H9 (cell line): ENCODE measurements around the gene MTHFD1L. TPM values are rescaled to one million over a fixed set of nuclear protein-coding genes. Genes with fewer than 3 reads are reported as not detected.

ENCODE experiments used
- DNase-seq: peaks from one replicate; pipeline ENCODE4 v3.0.0-alpha.2; 2017
- H2AFZ ChIP-seq: one replicate; pipeline ENCODE4 v1.6.1; 2013; ENCODE audit warnings: mild to moderate bottlenecking, low read length, control low read depth, moderate library complexity
- H2AK5ac ChIP-seq: 2 replicates; pipeline ENCODE4 v1.6.1; 2013; ENCODE audit warnings: low read length, control low read depth, mixed read lengths; ENCODE audit not compliant: insufficient read length
- H2BK120ac ChIP-seq: one replicate; pipeline ENCODE4 v1.6.1; 2013; ENCODE audit warnings: low read depth, mild to moderate bottlenecking, low read length, control low read depth, inconsistent platforms; ENCODE audit not compliant: poor library complexity, severe bottlenecking
- H2BK12ac ChIP-seq: 2 replicates; pipeline ENCODE4 v1.6.1; 2013; ENCODE audit warnings: low read length, control low read depth, mixed read lengths, low read depth; ENCODE audit not compliant: insufficient read length
- H2BK15ac ChIP-seq: 2 replicates; pipeline ENCODE4 v1.6.1; 2013; ENCODE audit warnings: low read depth, low read length, control low read depth
- H2BK20ac ChIP-seq: one replicate; pipeline ENCODE4 v1.6.1; 2013; ENCODE audit warnings: low read depth, mild to moderate bottlenecking, low read length, control low read depth, inconsistent platforms; ENCODE audit not compliant: poor library complexity, severe bottlenecking
- H2BK5ac ChIP-seq: 2 replicates; pipeline ENCODE4 v1.6.1; 2013; ENCODE audit warnings: low read length, control low read depth, mixed read lengths; ENCODE audit not compliant: insufficient read length
- H3K14ac ChIP-seq: 2 replicates; pipeline ENCODE4 v1.6.1; 2013; ENCODE audit warnings: low read length, control low read depth; ENCODE audit not compliant: insufficient read depth
- H3K18ac ChIP-seq: 2 replicates; pipeline ENCODE4 v1.6.1; 2013; ENCODE audit warnings: low read depth, mild to moderate bottlenecking, mixed read lengths, low read length, control low read depth; ENCODE audit not compliant: insufficient read length
- H3K23ac ChIP-seq: 2 replicates; pipeline ENCODE4 v1.6.1; 2013; ENCODE audit warnings: low read length, control low read depth, mixed read lengths, low read depth; ENCODE audit not compliant: insufficient read length
- H3K23me2 ChIP-seq: 2 replicates; pipeline ENCODE4 v1.6.1; 2013; ENCODE audit warnings: low read depth, mild to moderate bottlenecking, mixed read lengths, low read length, control low read depth; ENCODE audit not compliant: insufficient read length, poor library complexity, severe bottlenecking
- H3K27ac ChIP-seq: 2 replicates; pipeline ENCODE4 v1.5.1; 2013; ENCODE audit warnings: low read length, control low read depth, mixed read lengths, low read depth; ENCODE audit not compliant: insufficient read length
- H3K27me3 ChIP-seq: 2 replicates; pipeline ENCODE4 v1.6.1; 2013; ENCODE audit warnings: low read length, control low read depth, inconsistent platforms; ENCODE audit not compliant: insufficient read depth
- H3K4ac ChIP-seq: 2 replicates; pipeline ENCODE4 v1.6.1; 2013; ENCODE audit warnings: low read depth, mild to moderate bottlenecking, control low read depth, inconsistent platforms, low read length, moderate library complexity
- H3K4me1 ChIP-seq: 2 replicates; pipeline ENCODE4 v1.6.1; 2013; ENCODE audit warnings: low read length, control low read depth, inconsistent platforms; ENCODE audit not compliant: insufficient read depth
- H3K4me2 ChIP-seq: 2 replicates; pipeline ENCODE4 v1.6.1; 2013; ENCODE audit warnings: low read length, control low read depth, mixed read lengths; ENCODE audit not compliant: insufficient read length, insufficient read depth
- H3K56ac ChIP-seq: 2 replicates; pipeline ENCODE4 v1.6.1; 2013; ENCODE audit warnings: low read depth, mild to moderate bottlenecking, mixed read lengths, low read length, control low read depth; ENCODE audit not compliant: insufficient read length
- H3K79me1 ChIP-seq: 2 replicates; pipeline ENCODE4 v1.6.1; 2013; ENCODE audit warnings: low read depth, mild to moderate bottlenecking, moderate library complexity, low read length, control low read depth, inconsistent platforms; ENCODE audit not compliant: insufficient read depth, poor library complexity, severe bottlenecking
- H3K79me2 ChIP-seq: 2 replicates; pipeline ENCODE4 v1.6.1; 2013; ENCODE audit warnings: low read length, control low read depth, inconsistent platforms; ENCODE audit not compliant: insufficient read depth
- H3K9ac ChIP-seq: 2 replicates; pipeline ENCODE4 v1.6.1; 2013; ENCODE audit warnings: low read length, control low read depth, mixed read lengths; ENCODE audit not compliant: insufficient read length; ENCODE audit errors: extremely low read depth
- H3K9me3 ChIP-seq: one replicate; pipeline ENCODE4 v1.6.1; 2013; ENCODE audit warnings: low read depth, low read length, inconsistent platforms; ENCODE audit not compliant: control insufficient read depth
- H3T11ph ChIP-seq: one replicate; pipeline ENCODE4 v1.6.1; 2013; ENCODE audit warnings: mild to moderate bottlenecking, low read length, control low read depth, inconsistent platforms
- H4K20me1 ChIP-seq: one replicate; pipeline ENCODE4 v1.6.1; 2013; ENCODE audit not compliant: control insufficient read depth, insufficient read length, insufficient read depth
- H4K5ac ChIP-seq: 2 replicates; pipeline ENCODE4 v1.6.1; 2013; ENCODE audit warnings: low read depth, mild to moderate bottlenecking, mixed read lengths, low read length, control low read depth; ENCODE audit not compliant: insufficient read length
- H4K8ac ChIP-seq: replicated peaks from 2 replicates; pipeline ENCODE4 v1.6.1; 2013; ENCODE audit warnings: low read length, control low read depth, mixed read lengths, low read depth; ENCODE audit not compliant: insufficient read length
- H4K91ac ChIP-seq: 2 replicates; pipeline ENCODE4 v1.6.1; 2013; ENCODE audit warnings: low read depth, mild to moderate bottlenecking, moderate library complexity, mixed read lengths, low read length, control low read depth; ENCODE audit not compliant: insufficient read length
- H3K27ac Mint-ChIP-seq, 3 experiments: 2 replicates in 2 of 3; 3 replicates in 1 of 3; pipeline ENCODE4 v1.8.0; 2020 to 2021; ENCODE audit warnings: mixed read lengths in 3 of 3, mild to moderate bottlenecking in 1 of 3, moderate library complexity in 1 of 3
- H3K27me3 Mint-ChIP-seq: 2 replicates; pipeline ENCODE4 v1.8.0; 2021; ENCODE audit warnings: low read depth, mild to moderate bottlenecking, moderate library complexity, mixed read lengths
- H3K36me3 Mint-ChIP-seq, 3 experiments: 2 replicates in 2 of 3; 3 replicates in 1 of 3; pipeline ENCODE4 v1.8.0; 2020 to 2021; ENCODE audit warnings: low read depth in 3 of 3, mixed read lengths in 3 of 3; ENCODE audit not compliant: insufficient read depth in 1 of 3
- H3K4me1 Mint-ChIP-seq, 2 experiments: 2 replicates each; pipeline ENCODE4 v1.8.0; 2020; ENCODE audit warnings: mixed read lengths in 2 of 2
- H3K4me3 Mint-ChIP-seq, 2 experiments: 2 replicates in 1 of 2; 3 replicates in 1 of 2; pipeline ENCODE4 v1.8.0; 2020 to 2021; ENCODE audit warnings: mild to moderate bottlenecking in 2 of 2, mixed read lengths in 2 of 2, moderate library complexity in 1 of 2
- H3K9me3 Mint-ChIP-seq, 2 experiments: 2 replicates in 1 of 2; 3 replicates in 1 of 2; pipeline ENCODE4 v1.8.0; 2020; ENCODE audit warnings: mild to moderate bottlenecking in 2 of 2, mixed read lengths in 2 of 2, moderate library complexity in 1 of 2
- WGBS: extraction: QIAGEN DNeasy Blood & Tissue Kit; methylation state at CpG from one replicate; pipeline ENCODE4 v1.1.7; 2013; ENCODE audit warnings: missing lambda C conversion rate, low lambda C conversion rate, mixed read lengths; ENCODE audit not compliant: insufficient read length; ENCODE audit errors: extremely low coverage; 5-methylcytosine and 5-hydroxymethylcytosine counted together
- total RNA-seq: library from RNA; stranded (reverse); gene quantifications from 2 replicates; pipeline ENCODE4 v1.2.1, GENCODE V29; 2021
- TF ChIP-seq, protein P1 (sequence below): fragments of 200-600 bp; sonication (generic); conservative IDR thresholded peaks from 3 replicates; pipeline ENCODE4 v1.8.0; 2021; ENCODE audit warnings: antibody characterized with exemption, mild to moderate bottlenecking

MTHFD1L gene
- total RNA-seq, 1 experiment from 2014 or later = 90.2 TPM

DNA sequence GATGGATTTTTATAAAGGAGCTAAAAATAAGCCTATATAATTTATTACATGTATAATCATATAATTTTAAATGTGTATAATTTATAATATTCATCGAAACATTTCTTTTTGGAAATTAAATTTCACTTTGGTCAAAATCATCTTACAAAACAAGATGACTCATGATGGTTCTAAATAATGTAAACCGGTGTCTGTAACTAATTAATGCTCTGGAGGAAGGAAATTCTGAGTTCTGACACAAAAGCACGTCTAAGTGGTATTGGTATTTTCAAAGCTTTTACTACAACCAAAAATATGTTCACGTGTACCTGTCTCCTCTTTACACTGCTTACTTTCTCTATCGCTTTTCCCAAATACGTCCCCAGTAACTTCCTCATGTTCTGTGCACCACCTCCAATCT is 134.1 kb downstream of the MTHFD1L start:
- Histone ChIP-seq H3K27me3 (no peaks in the 10 kb centered on the region), H3K4me2 (no peak overlapping the region), H3K4ac (no peak overlapping the region), H4K8ac (no peak overlapping the region), H2BK12ac (no peak overlapping the region), H3K4me1 (peaks cover 3% of the 10 kb centered on the region), H2AFZ (no peak overlapping the region), H3K56ac (no peak overlapping the region), H2AK5ac (no peak overlapping the region), H2BK5ac (no peak overlapping the region), H3K23me2 (no peaks in the 10 kb centered on the region), H3K18ac (no peak overlapping the region), H3K14ac (no peak overlapping the region), H2BK15ac (no peak overlapping the region), H2BK120ac (no peak overlapping the region), H3K79me2 (no peaks in the 10 kb centered on the region), H4K20me1 (no peaks in the 10 kb centered on the region), H3T11ph (no peak overlapping the region), H3K9ac (no peak overlapping the region), H2BK20ac (no peak overlapping the region), H3K27ac (no peak overlapping the region), H3K23ac (no peak overlapping the region), H3K79me1 (no peaks in the 10 kb centered on the region), H4K91ac (no peak overlapping the region), H4K5ac (no peak overlapping the region), H3K9me3 (no peaks in the 10 kb centered on the region)
- Mint-ChIP-seq H3K9me3 (no peaks in the 10 kb centered on the region), H3K27ac (no peak overlapping the region), H3K36me3 (peaks cover 5 to 34% (median 8%) of the 10 kb centered on the region in 3 experiments; a peak in 5 of 7 replicates), H3K4me3 (no peak overlapping the region), H3K27me3 (no peaks in the 10 kb centered on the region), H3K4me1 (peaks cover 13 to 20% of the 10 kb centered on the region in 2 experiments)
- no peak for DNase-seq
- TF ChIP-seq, protein P1, sequence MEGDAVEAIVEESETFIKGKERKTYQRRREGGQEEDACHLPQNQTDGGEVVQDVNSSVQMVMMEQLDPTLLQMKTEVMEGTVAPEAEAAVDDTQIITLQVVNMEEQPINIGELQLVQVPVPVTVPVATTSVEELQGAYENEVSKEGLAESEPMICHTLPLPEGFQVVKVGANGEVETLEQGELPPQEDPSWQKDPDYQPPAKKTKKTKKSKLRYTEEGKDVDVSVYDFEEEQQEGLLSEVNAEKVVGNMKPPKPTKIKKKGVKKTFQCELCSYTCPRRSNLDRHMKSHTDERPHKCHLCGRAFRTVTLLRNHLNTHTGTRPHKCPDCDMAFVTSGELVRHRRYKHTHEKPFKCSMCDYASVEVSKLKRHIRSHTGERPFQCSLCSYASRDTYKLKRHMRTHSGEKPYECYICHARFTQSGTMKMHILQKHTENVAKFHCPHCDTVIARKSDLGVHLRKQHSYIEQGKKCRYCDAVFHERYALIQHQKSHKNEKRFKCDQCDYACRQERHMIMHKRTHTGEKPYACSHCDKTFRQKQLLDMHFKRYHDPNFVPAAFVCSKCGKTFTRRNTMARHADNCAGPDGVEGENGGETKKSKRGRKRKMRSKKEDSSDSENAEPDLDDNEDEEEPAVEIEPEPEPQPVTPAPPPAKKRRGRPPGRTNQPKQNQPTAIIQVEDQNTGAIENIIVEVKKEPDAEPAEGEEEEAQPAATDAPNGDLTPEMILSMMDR = no peak
- WGBS = no CpG with 5 or more reads among the region's 6 CpGs
